GM12878 (cell line): Measurements from ENCODE around the gene CHD6. TPM values are rescaled to one million over a fixed set of nuclear protein-coding genes. Genes with fewer than 3 reads are reported as not detected.

Source experiments
- ATAC-seq: fragments of 200-7000 bp; cut with Tn5 transposase; 3 replicates; pipeline ENCODE4 v1.9.1; 2020; ENCODE audit warnings: mild to moderate bottlenecking, moderate library complexity
- BruUV-seq: library from RNA; stranded (reverse); fragments of 400-500 nt; replicated peaks from 2 replicates; lab custom pipeline; 2021; lab: Mats Ljungman, UMichigan
- CTCF ChIA-PET: fragments of 300-600 bp; sonication (Branson Sonifier 250); formaldehyde crosslinking; extraction: SDS; loops from one replicate; lab custom pipeline; 2021; ENCODE audit warnings: inconsistent platforms; lab: Yijun Ruan, JAX
- POLR2A ChIA-PET: fragments of 350-600 bp; formaldehyde crosslinking; extraction: SDS; loops from one replicate; lab custom pipeline; 2021; ENCODE audit warnings: inconsistent platforms; lab: Charles Lee
- RAD21 ChIA-PET: fragments of 300-600 bp; sonication (Branson Sonifier 250); formaldehyde crosslinking; loops from one replicate; lab custom pipeline; 2023; ENCODE audit warnings: antibody characterized with exemption; ENCODE audit not compliant: unreplicated experiment; lab: Charles Lee
- SMC1A ChIA-PET: fragments of 300-600 bp; sonication (Branson Sonifier 250); formaldehyde crosslinking; loops from one replicate; lab custom pipeline; 2023; ENCODE audit not compliant: unreplicated experiment, uncharacterized antibody; lab: Charles Lee
- DNase-seq: peaks from one replicate; pipeline ENCODE4 v3.0.0-alpha.2; 2011; ENCODE audit warnings: low read depth, low spot score
- FAIRE-seq: peaks from 3 replicates; lab custom pipeline; 2011; peaks lifted over from hg19 to GRCh38; lab: Jason Lieb, UNC
- H2AFZ ChIP-seq: 2 replicates; pipeline ENCODE4 v1.6.0; 2011; ENCODE audit warnings: low read depth, low read length, control low read depth; ENCODE audit not compliant: control insufficient read depth
- H3K27ac ChIP-seq: 2 replicates; pipeline ENCODE4 v1.5.1; 2011; ENCODE audit warnings: control low read depth; ENCODE audit not compliant: control insufficient read depth, insufficient read depth
- H3K27me3 ChIP-seq, 2 experiments: replicated peaks in 1 of 2; 2 replicates each; pipeline versions ENCODE4 v1.6.0 to v1.6.1; 2011; ENCODE audit warnings: low read length in 1 of 2; ENCODE audit not compliant: control insufficient read depth in 2 of 2, insufficient read depth in 2 of 2
- H3K36me3 ChIP-seq, 2 experiments: 2 replicates each; pipeline ENCODE4 v1.5.1; 2011; ENCODE audit warnings: low read length in 1 of 2; ENCODE audit not compliant: control insufficient read depth in 2 of 2, insufficient read depth in 2 of 2
- H3K4me1 ChIP-seq: 2 replicates; pipeline ENCODE4 v1.6.1; 2011; ENCODE audit warnings: mild to moderate bottlenecking, low read length, moderate library complexity, mixed read lengths; ENCODE audit not compliant: control insufficient read depth, insufficient read depth
- H3K4me2 ChIP-seq: 2 replicates; pipeline ENCODE4 v1.6.0; 2011; ENCODE audit warnings: control low read depth; ENCODE audit not compliant: control insufficient read depth, insufficient read depth
- H3K4me3 ChIP-seq: fragments of 200-600 bp; sonication (generic); 2 replicates; pipeline ENCODE4 v1.5.1; 2016
- H3K79me2 ChIP-seq: 2 replicates; pipeline ENCODE4 v1.6.0; 2011; ENCODE audit warnings: low read length; ENCODE audit not compliant: control insufficient read depth, insufficient read depth
- H3K9ac ChIP-seq: 2 replicates; pipeline ENCODE4 v1.8.0; 2011; ENCODE audit warnings: low read length, control low read depth, mixed read lengths; ENCODE audit not compliant: control insufficient read depth, insufficient read depth
- H3K9me3 ChIP-seq: replicated peaks from 3 replicates; pipeline ENCODE4 v1.5.1; 2011; ENCODE audit warnings: mild to moderate bottlenecking, low read length; ENCODE audit not compliant: control insufficient read depth, insufficient read depth
- H4K20me1 ChIP-seq: 2 replicates; pipeline ENCODE4 v1.6.0; 2011; ENCODE audit not compliant: control insufficient read depth, insufficient read depth
- ETV6 ChIP-seq, 2 experiments: fragments of 450-650 bp in 1 of 2; IDR thresholded peaks in 1 of 2; conservative IDR thresholded peaks in 1 of 2; 2 replicates each; pipeline ENCODE4 v1.6.1; 2014; ENCODE audit warnings: antibody characterized with exemption in 1 of 2, borderline replicate concordance in 1 of 2, low read depth in 1 of 2, mild to moderate bottlenecking in 1 of 2, moderate library complexity in 1 of 2
- RCOR1 ChIP-seq: conservative IDR thresholded peaks from 2 replicates; pipeline ENCODE4 v1.6.1; 2012; ENCODE audit warnings: low read depth, low read length, improper control_type of control experiment
- ZNF24 ChIP-seq: fragments of 450-650 bp; IDR thresholded peaks from 2 replicates; pipeline ENCODE4 v1.6.1; 2017; ENCODE audit warnings: antibody characterized with exemption, mild to moderate bottlenecking
- in situ Hi-C: fragments of 300-500 bp; cut with MboI; formaldehyde crosslinking; loops from 9 replicates; pipeline ENCODE4 v1.14.3; 2018; ENCODE audit warnings: mixed read lengths
- intact Hi-C: fragments of 100-400 bp; cut with micrococcal nuclease; formaldehyde crosslinking; loops from one replicate; pipeline ENCODE4 v1.14.2; 2022; ENCODE audit not compliant: unreplicated experiment
- polyA plus RNA-seq, 11 experiments: library from polyadenylated mRNA; depleted of rRNA in 4 of 11; unstranded in 6 of 11; stranded (reverse) in 5 of 11; fragments of >200 nt; fragmentation: Nextera tagmentation in 4 of 11; fragmentation: Illumina TruSeq in 1 of 11; extraction: Ambion mirVana in 4 of 11; extraction: Trizol in 1 of 11; gene quantifications; 1 replicate in 1 of 11; 2 replicates in 10 of 11; pipeline versions ENCODE4 v1.2.1 to v1.2.3, GENCODE V29; 2011 to 2016; ENCODE audit warnings: inconsistent platforms in 2 of 11, missing spikeins in 2 of 11, low read depth in 1 of 11
- total RNA-seq, 4 experiments: library from RNA; depleted of rRNA in 3 of 4; stranded (reverse); fragments of >200 nt in 3 of 4; fragmentation: Illumina TruSeq in 1 of 4; extraction: Trizol in 1 of 4; gene quantifications; 2 replicates each; pipeline versions ENCODE4 v1.2.1 to v1.2.3, GENCODE V29; 2013 to 2021

Gene CHD6
- total and polyA plus RNA-seq, 10 of the 15 experiments (the other 5 are each of a cell fraction or from before 2014, with no cell fraction given): 4.3 to 25.5 (median 17.1) TPM

- in situ Hi-C loops: no loop called here
- Histone ChIP-seq H3K4me1 (no peaks in the 10 kb centered on the region), H4K20me1 (no peaks in the 10 kb centered on the region), H3K9me3 (peaks cover 1% of the 10 kb centered on the region; the same call in 1 of the 3 replicates), H3K27ac (no peak overlapping the region), H3K4me3 (no peak overlapping the region), H3K27me3 (no peaks in the 10 kb centered on the region), H3K79me2 (no peaks in the 10 kb centered on the region), H3K4me2 (no peak overlapping the region)
- no peak for DNase-seq
- intact Hi-C loops: no loop called here
- POLR2A ChIA-PET: no interaction called here
- SMC1A ChIA-PET: no interaction called here
- no TSS peak for BruUV-seq
- no peak for FAIRE-seq
- no peak for ATAC-seq
- TF ChIP-seq ZNF24: no peak
- TF ChIP-seq, all 136 proteins: peak for 0
- Histone ChIP-seq H3K9ac (no peak overlapping the region), H2AFZ (no peak overlapping the region), H3K36me3 (peaks cover 5 to 20% of the 10 kb centered on the region in 2 experiments; a peak in 3 of 4 replicates)
- ChIA-PET CTCF (no interaction called here), RAD21 (interaction anchor here (0.6 kb wide), 1 partner anchor 109 kb away, joined by 3 read pairs; no protein-coding TSS in a partner anchor)
These were observed 161.8 kb downstream of the CHD6 start for GRCh38 chr20:41456351-41456750.

DNA sequence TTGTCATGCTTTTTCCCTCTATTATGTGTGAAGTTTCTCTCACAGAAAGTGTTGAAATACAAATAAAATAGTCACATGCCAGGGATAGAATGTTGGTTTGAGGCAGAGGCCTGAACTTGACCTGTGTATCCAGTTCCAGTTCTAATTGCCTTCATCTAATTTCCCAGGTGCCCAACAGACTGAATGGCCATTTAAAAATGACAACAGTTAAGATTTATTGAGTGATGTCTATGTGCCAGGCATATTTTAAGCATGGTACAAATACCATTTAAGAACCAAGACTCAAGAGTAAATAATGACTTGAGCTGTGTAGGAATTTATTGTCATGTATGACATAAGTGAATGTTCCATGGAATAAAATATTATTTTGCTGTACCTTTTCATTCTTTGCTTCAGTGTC is 163.9 kb downstream of the CHD6 start:
- in situ Hi-C loops (no loop called here), intact Hi-C loops (no loop called here)
- H4K20me1 ChIP-seq: no peaks in the 10 kb centered on the region
- CTCF ChIA-PET: no interaction called here
- H3K36me3 ChIP-seq: peaks cover 5 to 25% of the 10 kb centered on the region in 2 experiments
- ATAC-seq (no peak), FAIRE-seq (no peak), DNase-seq (no peak)
- no peaks in the 10 kb centered on the region for H3K4me1 ChIP-seq
- TF ChIP-seq RCOR1: no peak
- no peak for TF ChIP-seq ETV6 (conservative IDR thresholded peaks at IDR 0.05 in 1 of 2, IDR thresholded peaks at IDR 0.05 in 1 of 2; ENCODE audit: borderline replicate concordance in 1 of 2, low read depth in 1 of 2)
- no peak overlapping the region for H3K27ac ChIP-seq
- H3K4me2 ChIP-seq: no peak overlapping the region
- no peak overlapping the region for H2AFZ ChIP-seq
- H3K27me3 ChIP-seq: no peaks in the 10 kb centered on the region
- RAD21 ChIA-PET: no interaction called here
- H3K9ac ChIP-seq: no peak overlapping the region
- no peaks in the 10 kb centered on the region for H3K79me2 ChIP-seq
- BruUV-seq: no TSS peak
- H3K4me3 ChIP-seq: no peak overlapping the region
- SMC1A ChIA-PET: interaction anchor here (1.2 to 1.6 kb wide), 2 partner anchors 9 to 10 kb away, joined by 4 read pairs; no protein-coding TSS in a partner anchor
- POLR2A ChIA-PET: no interaction called here
- H3K9me3 ChIP-seq: no peaks in the 10 kb centered on the region
